Measurements from ENCODE around the gene POU4F1. TPM values are rescaled to one million over a fixed set of nuclear protein-coding genes. Genes with fewer than 3 reads are reported as not detected.

The POU4F1 gene
- total RNA-seq, 8 experiments from 2014 or later, result 0.05 to 0.66 (median 0.17) TPM; not detected in 1

DNA sequence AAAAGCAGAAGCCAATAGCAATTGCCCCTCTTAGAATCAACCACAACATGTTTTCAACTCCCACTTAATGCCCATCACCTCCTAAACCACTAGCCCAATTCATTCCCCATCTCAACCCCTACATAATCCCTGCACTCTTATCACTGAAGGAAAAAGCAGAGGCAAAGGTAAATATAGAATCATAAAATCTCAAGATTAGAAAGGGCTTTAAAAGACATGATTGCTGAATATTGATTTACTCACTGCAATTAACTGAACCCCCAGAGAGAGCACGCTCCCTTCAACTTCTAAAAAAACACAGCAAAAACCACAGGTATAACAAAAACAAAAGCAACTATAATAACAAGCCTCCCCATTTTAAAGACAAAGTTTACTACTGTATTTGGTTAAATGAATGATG, 15.1 kb upstream of the POU4F1 start:
- Histone ChIP-seq H3K27ac (no peak overlapping the region), H3K4me3 (no peak overlapping the region), H3K4me1 (replicated peaks in 1 of 2) (no peaks in the 10 kb centered on the region)
- 86 to 100% (median 100%) methylated on average over 1 of the region's 1 CpG; no CpG with 5 or more reads in 3 of the 10 experiments for WGBS, 10 experiments
- no peak for ATAC-seq (replicated peaks in 6 of 8)
- in situ Hi-C loops (cut with MboI; ENCODE audit: low pct_unique_long_range_greater_than_20kb in 2 of 9, low sequenced_read_pairs in 9 of 9, unreplicated experiment in 9 of 9), result no loop called here

DNA sequence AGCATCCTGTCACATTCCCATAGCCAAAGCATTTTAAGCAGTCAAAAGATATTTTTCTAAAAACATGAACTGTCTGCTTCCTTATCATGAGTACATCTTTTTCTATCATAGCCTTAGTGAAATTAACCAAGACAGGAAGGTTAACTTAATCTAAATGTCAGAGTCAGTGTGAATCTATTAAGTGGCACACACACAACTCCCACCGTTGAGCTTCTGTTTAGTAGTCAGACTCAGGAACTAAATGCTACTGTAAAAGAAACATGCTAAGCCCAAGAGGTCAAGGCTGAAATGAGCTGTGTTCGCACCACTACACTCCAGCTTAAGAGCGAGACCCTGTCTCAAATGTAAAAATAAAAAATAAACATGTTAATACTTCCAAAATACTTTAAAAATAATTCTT, 7.7 kb upstream of the POU4F1 start:
- ATAC-seq (replicated peaks in 6 of 8), result no peak
- Histone ChIP-seq H3K4me3 (no peak overlapping the region), H3K4me1 (replicated peaks in 1 of 2) (peaks cover 6 to 8% of the 10 kb centered on the region in 2 donors), H3K27ac (no peak overlapping the region)
- in situ Hi-C loops (cut with MboI; ENCODE audit: low pct_unique_long_range_greater_than_20kb in 2 of 9, low sequenced_read_pairs in 9 of 9, unreplicated experiment in 9 of 9), result no loop called here
- 38 to 100% (median 77%) methylated on average over 1 to 3 of the region's 3 CpGs; no CpG with 5 or more reads in 2 of the 10 experiments for WGBS, 10 experiments

DNA sequence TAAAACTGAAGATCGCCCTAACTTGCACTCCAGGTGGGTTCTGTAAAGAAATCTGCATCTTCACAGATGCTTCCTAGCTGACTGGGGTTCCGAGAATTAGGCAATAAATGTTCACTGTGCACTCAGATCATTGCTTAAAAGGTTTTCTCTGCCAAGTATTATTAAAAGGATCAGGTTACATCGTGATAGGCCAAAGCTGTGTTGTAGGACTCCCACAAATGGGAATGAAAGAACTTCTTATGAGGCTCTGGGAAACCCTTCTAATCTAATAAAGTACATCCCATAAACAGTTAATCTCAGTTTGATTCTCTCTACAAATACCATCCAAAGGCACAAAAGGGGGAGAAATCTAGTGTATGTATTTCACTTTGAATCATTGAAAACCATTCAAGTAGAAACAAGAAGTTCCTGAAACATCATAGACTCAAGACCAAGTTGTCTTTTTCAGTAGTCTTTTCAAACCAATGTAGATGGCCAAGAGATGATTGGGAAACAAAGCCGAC, 7.1 kb upstream of the POU4F1 start:
- Histone ChIP-seq H3K4me1 (replicated peaks in 1 of 2) (peaks cover 6 to 8% of the 10 kb centered on the region in 2 donors), H3K27ac (no peak overlapping the region), H3K4me3 (no peak overlapping the region)
- 8 to 79% (median 41%) methylated on average over 1 to 4 of the region's 4 CpGs for WGBS, 10 experiments
- in situ Hi-C loops (cut with MboI; ENCODE audit: low pct_unique_long_range_greater_than_20kb in 2 of 9, low sequenced_read_pairs in 9 of 9, unreplicated experiment in 9 of 9), result no loop called here
- no peak for ATAC-seq (replicated peaks in 6 of 8)

DNA sequence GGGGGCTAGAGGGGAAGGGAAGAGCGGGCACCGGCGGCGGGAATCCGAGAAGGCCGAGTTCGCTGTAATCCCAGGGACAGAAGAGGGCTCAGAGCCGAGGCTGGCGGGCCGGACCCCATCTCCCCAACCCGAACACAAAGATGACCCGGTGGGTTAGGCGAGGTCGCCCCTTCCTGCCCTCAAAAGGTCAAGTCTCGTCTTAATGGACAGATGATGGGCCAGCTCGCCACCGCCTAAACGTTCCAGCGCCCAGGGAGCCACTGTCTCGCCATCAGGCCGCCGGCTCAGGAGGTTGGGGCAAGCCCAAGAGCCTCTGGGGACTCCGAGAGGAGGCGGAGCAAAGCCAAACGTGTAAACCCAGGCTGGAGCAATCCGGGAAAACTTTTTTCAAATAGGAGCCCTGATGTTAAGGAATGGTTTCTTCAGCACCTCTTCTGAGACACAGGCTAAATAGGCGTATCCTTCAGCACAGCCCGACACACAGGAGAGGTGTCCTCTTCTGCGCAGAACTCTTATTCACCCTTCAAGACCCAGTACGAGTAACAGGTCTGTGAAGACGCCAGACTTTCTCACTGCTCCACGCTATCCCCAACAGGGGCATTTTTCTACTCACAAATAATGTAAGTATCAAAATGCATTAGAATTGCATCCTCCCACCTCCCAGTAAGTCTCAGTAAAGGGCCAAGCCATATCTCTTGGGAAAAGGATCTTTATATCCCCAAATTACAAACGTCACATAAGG, 6.3 kb upstream of the POU4F1 start:
- Histone ChIP-seq H3K27ac (no peak overlapping the region), H3K4me1 (replicated peaks in 1 of 2) (peaks cover 6 to 8% of the 10 kb centered on the region in 2 donors), H3K4me3 (peak overlapping the region in 4 of 5 donors; percentile 9 to 23 (median 20))
- in situ Hi-C loops (cut with MboI; ENCODE audit: low pct_unique_long_range_greater_than_20kb in 2 of 9, low sequenced_read_pairs in 9 of 9, unreplicated experiment in 9 of 9), result no loop called here
- ATAC-seq (replicated peaks in 6 of 8), result peak; percentile 56 to 75 (median 67)
- 7 to 83% (median 39%) methylated on average over 1 to 6 of the region's 33 CpGs; no CpG with 5 or more reads in 3 of the 10 experiments for WGBS, 10 experiments

DNA sequence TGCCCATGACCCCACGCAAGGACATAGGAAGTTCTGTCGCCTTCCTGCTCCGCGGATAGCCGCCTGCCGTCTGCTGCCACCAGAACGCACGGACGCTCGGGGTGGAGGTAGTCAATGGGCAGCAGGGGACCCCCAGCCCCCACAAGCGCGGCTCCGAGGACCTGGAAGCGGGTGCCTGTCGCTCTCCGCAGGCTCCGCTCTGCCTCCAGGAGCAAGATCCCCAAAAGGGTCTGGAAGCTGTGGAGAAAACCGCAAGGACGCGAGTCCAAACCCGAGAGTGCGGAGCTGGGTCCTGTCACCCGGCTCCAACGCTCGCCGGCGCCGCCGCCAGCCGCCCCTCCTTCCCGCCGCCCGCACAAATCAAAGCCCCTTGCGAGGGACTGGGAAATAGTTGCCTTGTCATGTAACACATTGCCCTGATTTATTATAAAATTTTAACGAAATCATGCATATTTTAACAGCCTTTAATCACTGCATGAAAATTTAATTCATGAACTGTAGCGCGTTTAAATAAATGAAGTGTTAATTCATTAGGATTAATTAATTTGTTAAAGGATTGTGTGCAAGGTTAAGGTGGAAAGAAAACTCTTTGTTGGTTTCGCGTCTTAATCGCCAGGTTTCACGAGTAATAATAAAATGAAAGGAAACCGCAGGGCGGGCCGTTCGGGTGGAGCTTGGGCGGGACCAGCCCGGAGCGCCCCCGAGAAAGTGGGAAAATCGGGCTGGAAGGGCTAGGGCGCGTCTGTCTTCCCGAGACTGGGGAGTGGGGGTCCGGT, 5.5 kb upstream of the POU4F1 start:
- Histone ChIP-seq H3K4me1 (replicated peaks in 1 of 2) (peaks cover 8 to 10% of the 10 kb centered on the region in 2 donors), H3K4me3 (peak overlapping the region in 4 of 5 donors; percentile 9 to 23 (median 20)), H3K27ac (no peak overlapping the region)
- peak in 7 of 8 experiments; percentile 31 to 48 (median 40) for ATAC-seq (replicated peaks in 6 of 8)
- in situ Hi-C loops (cut with MboI; ENCODE audit: low pct_unique_long_range_greater_than_20kb in 2 of 9, low sequenced_read_pairs in 9 of 9, unreplicated experiment in 9 of 9), result no loop called here
- 0 to 3% (median 1%) methylated on average over 4 to 31 of the region's 54 CpGs; no CpG with 5 or more reads in 3 of the 10 experiments for WGBS, 10 experiments

DNA sequence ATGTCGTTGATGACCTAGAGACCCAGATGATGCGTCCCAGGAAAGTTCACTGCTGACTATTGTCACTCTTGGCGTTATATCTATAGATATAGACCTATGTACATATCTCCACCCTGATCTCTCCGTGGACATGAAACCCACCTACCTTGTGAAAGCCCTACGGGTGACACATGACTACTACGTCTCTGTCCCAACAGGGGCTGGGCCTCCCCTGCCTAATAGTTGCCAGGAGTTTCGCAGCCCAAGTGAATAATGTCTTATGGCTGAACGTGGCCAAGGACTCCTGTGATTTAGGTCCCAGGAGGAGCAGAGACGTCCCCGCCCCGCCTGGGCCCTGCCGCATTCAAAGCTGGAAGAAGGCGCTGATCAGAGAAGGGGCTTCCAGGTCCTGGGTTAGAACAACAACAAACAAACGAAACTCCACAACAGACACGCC, 4.9 kb upstream of the POU4F1 start:
- 0 to 34% (median 20%) methylated on average over 1 to 4 of the region's 15 CpGs; no CpG with 5 or more reads in 2 of the 10 experiments for WGBS, 10 experiments
- peaks cover 8 to 11% of the 10 kb centered on the region in 2 donors for H3K4me1 ChIP-seq (replicated peaks in 1 of 2)
- no peak overlapping the region for H3K27ac ChIP-seq
- in situ Hi-C loops (cut with MboI; ENCODE audit: low pct_unique_long_range_greater_than_20kb in 2 of 9, low sequenced_read_pairs in 9 of 9, unreplicated experiment in 9 of 9), result no loop called here
- H3K4me3 ChIP-seq, result peak overlapping the region in 1 of 5 donors; percentile 23
- no peak for ATAC-seq (replicated peaks in 6 of 8)

DNA sequence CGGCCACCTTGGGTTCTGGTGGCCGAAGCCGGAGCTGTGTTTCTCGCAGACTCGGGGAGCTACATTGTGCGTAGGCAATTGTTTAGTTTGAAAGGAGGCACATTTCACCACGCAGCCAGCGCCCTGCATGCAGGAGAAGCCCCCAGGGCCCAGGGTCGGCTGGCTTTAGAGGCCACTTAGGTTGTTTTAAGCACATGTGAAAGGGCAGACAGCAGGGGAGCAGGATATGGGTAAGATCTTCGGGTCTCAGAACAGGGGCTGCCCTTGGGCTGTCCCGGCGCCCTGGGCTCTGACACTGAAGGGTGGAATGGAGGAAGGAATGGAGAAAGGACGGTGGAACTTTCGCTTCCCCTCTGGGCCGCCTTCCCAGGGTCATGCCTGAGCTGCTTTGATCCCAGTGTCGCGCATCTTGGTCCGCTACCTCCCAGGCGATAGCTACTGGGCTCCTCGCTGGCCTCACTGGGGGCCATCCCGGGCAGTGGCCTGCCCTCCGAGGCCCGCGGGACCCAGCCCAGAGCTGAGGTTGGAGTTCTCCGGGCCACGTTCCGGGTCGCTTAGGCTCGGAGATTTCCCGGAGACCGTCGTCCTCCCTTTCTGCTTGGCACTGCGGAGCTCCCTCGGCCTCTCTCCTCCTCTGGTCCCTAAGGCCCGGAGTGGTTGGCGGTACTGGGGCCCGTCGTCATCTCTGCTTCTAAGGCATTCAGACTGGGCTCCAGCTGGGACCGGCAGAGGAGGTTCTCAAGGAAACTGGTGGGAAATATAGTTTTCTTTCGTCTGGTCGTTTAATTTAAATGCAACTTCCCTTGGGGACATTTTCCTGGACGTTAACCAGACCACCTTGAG, 4.3 kb upstream of the POU4F1 start:
- peaks cover 8 to 11% of the 10 kb centered on the region in 2 donors for H3K4me1 ChIP-seq (replicated peaks in 1 of 2)
- no peak overlapping the region for H3K27ac ChIP-seq
- in situ Hi-C loops (cut with MboI; ENCODE audit: low pct_unique_long_range_greater_than_20kb in 2 of 9, low sequenced_read_pairs in 9 of 9, unreplicated experiment in 9 of 9), result no loop called here
- H3K4me3 ChIP-seq, result no peak overlapping the region
- 0 to 36% (median 8%) methylated on average over 5 to 20 of the region's 42 CpGs; no CpG with 5 or more reads in 2 of the 10 experiments for WGBS, 10 experiments
- ATAC-seq (replicated peaks in 6 of 8), result no peak

DNA sequence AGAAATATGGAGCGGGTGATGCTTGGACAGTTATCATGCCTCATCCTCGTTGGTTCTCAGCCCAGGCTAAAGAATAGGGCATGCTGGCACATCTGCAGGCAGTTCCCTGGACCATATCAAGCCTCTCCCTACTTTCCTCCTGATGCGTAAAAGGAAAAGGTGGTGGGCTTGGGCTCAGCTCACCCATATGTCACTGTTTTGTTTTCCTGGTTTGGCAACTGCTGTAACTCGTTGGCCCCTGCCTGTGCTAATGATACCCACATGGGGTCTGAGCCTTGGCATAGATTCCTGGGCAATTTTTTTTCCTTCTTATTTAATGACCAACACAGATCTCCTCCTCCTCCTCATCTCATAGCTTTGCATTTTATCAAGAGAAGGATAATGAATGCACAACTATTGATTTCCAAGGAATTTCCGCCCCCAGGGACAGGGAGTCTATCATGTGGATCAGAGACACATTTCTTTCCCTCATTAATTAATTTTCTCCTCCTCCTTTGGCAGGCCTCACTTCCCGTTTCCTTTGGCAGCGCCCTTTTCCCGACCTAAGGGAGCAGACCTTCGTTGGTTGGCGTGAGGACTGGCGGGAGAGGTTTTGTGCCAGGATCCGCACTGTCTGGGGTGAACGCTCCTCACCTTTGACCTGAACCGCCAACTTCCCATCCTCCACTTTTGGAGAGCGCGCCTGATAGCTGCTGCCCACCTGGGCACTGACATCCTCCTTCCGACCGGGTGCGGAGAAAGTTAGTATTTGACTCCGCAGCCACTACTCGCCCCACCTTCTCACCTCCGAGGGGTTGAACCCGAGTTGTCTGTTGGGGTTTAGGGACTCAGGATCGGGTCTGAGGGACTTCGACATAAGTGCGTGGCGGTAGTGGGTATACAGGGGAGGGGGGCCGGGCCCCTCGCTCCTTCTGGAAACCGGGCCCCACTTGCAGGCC, 3.4 kb upstream of the POU4F1 start:
- peaks cover 8 to 11% of the 10 kb centered on the region in 2 donors for H3K4me1 ChIP-seq (replicated peaks in 1 of 2)
- H3K27ac ChIP-seq, result no peak overlapping the region
- WGBS, 10 experiments, result 0 to 20% (median 9%) methylated on average over 3 to 25 of the region's 30 CpGs; no CpG with 5 or more reads in 1 of the 10 experiments
- ATAC-seq (replicated peaks in 6 of 8), result no peak
- in situ Hi-C loops (cut with MboI; ENCODE audit: low pct_unique_long_range_greater_than_20kb in 2 of 9, low sequenced_read_pairs in 9 of 9, unreplicated experiment in 9 of 9), result no loop called here
- H3K4me3 ChIP-seq, result no peak overlapping the region

DNA sequence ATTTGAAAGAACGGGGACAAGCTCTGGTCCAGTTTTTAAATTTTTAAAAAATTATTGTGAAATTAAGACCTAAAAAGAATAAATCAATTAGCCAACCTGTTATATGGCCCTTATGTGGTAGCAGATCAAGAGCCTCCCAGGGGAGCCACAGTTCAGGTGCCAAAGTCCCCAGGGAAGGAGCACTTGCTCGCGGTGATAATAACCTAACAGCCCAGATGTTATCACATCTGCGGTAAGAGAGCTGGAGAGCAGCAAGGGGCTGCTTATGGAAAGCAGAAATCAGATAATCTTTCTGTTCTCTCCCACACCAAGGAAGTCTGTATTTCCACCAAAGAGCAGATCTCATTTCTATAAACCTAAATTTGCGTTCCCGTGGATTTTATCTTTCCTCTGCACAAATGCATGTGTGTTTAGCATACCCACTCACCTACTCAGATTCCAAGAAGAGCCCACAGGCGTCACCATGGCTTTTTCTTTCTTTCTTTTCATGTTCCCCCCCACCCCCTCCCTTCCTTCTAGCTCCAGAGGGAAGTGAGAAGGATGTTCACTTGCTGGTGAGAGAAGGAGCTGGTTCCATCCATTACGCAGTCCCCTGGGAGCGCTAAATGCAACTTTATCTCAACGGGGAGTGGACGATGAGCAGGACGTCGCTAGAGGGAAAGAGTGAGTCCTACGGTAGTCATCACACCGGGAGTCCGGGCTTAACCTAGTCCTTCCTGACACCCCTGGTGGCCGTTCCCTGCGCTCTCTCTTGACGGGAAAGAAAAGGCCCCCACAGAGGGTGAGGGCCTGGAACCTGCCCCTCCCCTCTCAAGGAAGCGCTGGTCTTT, 1.6 kb upstream of the POU4F1 start:
- Histone ChIP-seq H3K27ac (no peak overlapping the region), H3K4me3 (no peak overlapping the region), H3K4me1 (replicated peaks in 1 of 2) (peaks cover 8 to 14% of the 10 kb centered on the region in 2 donors)
- in situ Hi-C loops (cut with MboI; ENCODE audit: low pct_unique_long_range_greater_than_20kb in 2 of 9, low sequenced_read_pairs in 9 of 9, unreplicated experiment in 9 of 9), result no loop called here
- 0 to 44% (median 5%) methylated on average over 1 to 18 of the region's 20 CpGs for WGBS, 10 experiments
- ATAC-seq (replicated peaks in 6 of 8), result peak in 1 of 8 experiments; percentile 2

DNA sequence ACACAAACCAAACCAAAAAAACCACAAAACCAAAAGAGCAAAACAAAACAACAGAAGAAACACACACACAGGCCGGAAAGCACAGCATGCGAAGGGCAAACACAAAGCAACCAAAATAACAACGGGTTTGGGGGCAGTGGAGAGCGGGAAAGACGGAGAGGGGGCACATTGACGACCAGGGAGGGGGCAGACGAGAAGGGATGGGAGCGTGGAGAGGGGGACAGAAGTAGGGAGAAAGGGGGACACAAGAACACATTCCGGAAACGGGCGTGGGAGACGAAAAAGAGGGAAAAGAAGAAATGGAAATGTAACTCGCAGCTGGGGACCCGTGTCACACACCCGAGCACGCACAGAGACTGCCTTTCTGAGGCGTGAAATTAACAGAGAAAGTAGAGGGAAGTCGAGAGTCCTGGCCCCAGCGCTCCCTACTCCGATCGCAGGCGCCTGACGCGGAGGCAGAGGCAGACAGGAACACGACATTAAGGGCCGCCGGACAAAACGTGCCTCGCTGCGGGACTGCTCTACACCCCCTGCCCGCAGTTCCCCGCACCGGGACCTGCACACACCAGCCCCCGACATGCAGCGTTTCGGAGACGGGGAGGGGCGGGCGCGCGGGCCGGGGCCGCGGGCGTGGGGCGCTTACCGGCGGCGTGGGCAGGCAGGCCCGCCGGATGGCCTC, 652 bp downstream of the POU4F1 start:
- H3K4me1 ChIP-seq (replicated peaks in 1 of 2), result peaks cover 0 to 8% of the 10 kb centered on the region in 2 donors
- ATAC-seq (replicated peaks in 6 of 8), result no peak
- no peak overlapping the region for H3K27ac ChIP-seq
- WGBS, 10 experiments, result 0 to 13% (median 1%) methylated on average over 1 to 12 of the region's 51 CpGs; no CpG with 5 or more reads in 7 of the 10 experiments
- in situ Hi-C loops (cut with MboI; ENCODE audit: low pct_unique_long_range_greater_than_20kb in 2 of 9, low sequenced_read_pairs in 9 of 9, unreplicated experiment in 9 of 9), result no loop called here
- peak overlapping the region; percentile 29 to 45 (median 36) for H3K4me3 ChIP-seq
